Erythroblast (primary cell): ENCODE data around the gene ITLN2.
"Not testable (repeated sequence)": the region's sequence is repeated elsewhere in the genome, so short reads cannot be mapped to it uniquely, and the experiment has no call there.

Experiments
- DNase-seq, 2 experiments: peaks; one replicate each; lab custom pipeline; 2025; lab: John Stamatoyannopoulos, UW
- GATA1 ChIP-seq: IDR thresholded peaks from 2 replicates; pipeline ENCODE4 v1.6.1; 2011; ENCODE audit warnings: low read depth, mild to moderate bottlenecking, control low read depth, low read length, moderate library complexity
- POLR2A ChIP-seq: IDR thresholded peaks from 2 replicates; pipeline ENCODE4 v1.6.1; 2011; ENCODE audit warnings: mild to moderate bottlenecking, low read length

Gene ITLN2

GRCh38 chr1:160904783-160905616, 49.6 kb downstream of the ITLN2 start:
- peak; percentile 5 to 46 for DNase-seq
- TF ChIP-seq POLR2A, result no peak
- no peak for TF ChIP-seq GATA1

DNA sequence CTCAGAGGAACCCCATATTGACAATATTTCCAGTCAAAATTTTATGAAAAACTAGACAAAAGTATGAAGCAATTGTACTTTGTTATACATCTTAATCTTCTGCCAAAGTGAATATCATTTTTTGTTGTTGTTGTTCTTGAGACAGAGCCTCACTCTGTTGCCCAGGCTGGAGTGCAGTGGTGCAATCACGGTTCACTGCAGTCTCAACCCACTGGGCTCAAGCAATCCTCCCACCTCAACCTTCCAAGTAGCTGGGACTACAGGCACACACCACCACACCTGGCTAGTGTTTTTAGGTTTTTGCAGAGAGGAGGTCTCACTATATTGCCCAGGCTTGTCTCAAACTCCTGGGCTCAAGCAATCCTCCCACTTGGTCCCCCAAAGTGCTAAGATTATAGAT, 52.4 kb downstream of the ITLN2 start:
- not testable (repeated sequence) for DNase-seq

DNA sequence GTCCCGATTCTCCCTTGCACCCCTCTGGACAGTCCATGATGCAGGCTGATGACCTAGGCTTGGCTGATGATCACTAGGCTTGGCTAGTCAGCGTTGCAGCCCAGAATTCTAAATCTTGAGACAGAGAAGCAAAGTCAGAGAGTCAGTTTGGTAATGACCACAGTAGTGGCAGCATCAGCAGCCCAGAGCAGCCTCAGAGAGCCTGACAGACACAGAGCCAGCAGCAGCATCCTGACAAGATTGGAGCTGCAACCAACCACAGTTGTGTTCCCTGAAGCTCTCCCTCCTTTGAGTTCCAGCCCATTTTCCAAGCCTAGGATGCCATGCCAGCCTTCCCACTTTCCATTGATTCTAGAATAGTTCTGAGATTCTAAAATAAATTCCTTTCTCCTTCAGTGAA, 52.8 kb downstream of the ITLN2 start:
- no peak for DNase-seq
- TF ChIP-seq POLR2A, result no peak
- no peak for TF ChIP-seq GATA1

DNA sequence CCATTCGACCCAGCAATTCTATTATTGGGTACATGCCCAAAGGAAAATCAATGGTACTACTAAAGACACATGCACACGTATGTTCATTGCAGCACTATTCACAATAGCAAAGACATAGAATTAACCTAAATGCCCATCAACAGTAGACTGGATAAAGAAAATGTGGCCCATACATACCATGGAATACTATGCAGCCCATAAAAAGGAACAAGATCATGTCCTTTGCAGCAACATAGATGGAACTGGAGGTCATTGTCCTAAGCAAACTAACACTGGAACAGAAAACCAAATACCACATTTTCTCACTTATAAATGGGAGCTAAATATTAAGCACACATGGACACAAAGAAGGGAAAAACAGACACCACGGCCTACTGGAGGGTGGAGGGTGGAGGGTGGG, 53.9 kb downstream of the ITLN2 start:
- DNase-seq, result not testable (repeated sequence)
